ENCODE results near the gene PAXX. TPM values are rescaled to one million over a fixed set of nuclear protein-coding genes. Genes with fewer than 3 reads are reported as not detected.

PAXX gene
- total and polyA plus RNA-seq, 9 of the 15 experiments (the other 6 are each of a cell fraction or from before 2014, with no cell fraction given): 1.2 to 175 (median 38.5) TPM

DNA sequence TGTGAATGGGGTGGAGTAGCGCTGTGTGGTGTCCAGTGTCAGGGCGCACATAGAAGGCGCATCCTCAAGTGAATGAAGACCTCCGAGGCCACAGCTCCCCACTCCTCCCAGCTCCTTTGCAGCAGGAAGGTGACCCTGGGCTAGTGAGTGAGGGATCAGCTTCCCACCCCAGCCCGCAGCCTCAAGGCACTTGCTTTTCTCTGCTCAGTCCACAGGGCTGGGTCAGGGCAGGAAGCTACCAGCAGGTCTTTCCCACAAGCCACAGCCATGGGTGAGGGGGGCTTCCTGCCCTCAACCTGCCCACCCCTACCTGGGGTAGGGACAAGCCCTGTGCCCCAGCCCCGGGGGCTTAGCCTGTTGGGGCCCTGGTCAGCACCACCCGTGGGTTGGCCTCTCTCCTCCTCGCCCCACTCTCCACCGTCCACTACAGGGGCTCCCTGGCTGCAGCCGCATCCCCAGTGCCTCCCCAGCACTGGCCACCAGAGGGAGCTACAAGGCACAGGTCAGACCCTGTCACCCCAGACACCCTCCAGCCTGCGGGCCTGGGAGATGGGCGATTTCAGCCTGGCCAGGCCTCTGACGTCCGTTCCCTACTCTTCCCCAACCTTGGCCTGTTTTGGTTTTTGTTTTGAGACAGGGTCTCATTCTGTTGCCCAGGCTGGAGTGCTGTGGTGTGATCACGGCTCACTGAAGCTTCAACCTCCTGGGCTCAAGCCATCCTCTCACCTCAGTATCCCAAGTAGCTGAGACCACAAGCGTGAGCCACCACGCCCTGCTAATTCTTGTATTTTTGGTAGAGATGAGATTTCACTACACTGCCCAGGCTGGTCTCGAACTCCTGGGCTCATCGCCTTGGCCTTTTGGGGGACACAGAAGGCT lies 37.1 kb downstream of the PAXX start (continued):
- TF ChIP-seq, protein P1, sequence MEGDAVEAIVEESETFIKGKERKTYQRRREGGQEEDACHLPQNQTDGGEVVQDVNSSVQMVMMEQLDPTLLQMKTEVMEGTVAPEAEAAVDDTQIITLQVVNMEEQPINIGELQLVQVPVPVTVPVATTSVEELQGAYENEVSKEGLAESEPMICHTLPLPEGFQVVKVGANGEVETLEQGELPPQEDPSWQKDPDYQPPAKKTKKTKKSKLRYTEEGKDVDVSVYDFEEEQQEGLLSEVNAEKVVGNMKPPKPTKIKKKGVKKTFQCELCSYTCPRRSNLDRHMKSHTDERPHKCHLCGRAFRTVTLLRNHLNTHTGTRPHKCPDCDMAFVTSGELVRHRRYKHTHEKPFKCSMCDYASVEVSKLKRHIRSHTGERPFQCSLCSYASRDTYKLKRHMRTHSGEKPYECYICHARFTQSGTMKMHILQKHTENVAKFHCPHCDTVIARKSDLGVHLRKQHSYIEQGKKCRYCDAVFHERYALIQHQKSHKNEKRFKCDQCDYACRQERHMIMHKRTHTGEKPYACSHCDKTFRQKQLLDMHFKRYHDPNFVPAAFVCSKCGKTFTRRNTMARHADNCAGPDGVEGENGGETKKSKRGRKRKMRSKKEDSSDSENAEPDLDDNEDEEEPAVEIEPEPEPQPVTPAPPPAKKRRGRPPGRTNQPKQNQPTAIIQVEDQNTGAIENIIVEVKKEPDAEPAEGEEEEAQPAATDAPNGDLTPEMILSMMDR (IDR thresholded peaks at IDR 0.05 in 2 of 3, conservative IDR thresholded peaks at IDR 0.05 in 1 of 3; ENCODE audit: insufficient read depth in 2 of 3, low read depth in 1 of 3, low read length in 3 of 3): peak; percentile 89 to 92 (median 90)
- TF ChIP-seq MAZ (CRISPR knock-in tag; conservative IDR thresholded peaks at IDR 0.05 in 1 of 2, IDR thresholded peaks at IDR 0.05 in 1 of 2): peak; percentile 44 to 64; a peak in 3 of 4 replicates
- TF ChIP-seq, protein P2, sequence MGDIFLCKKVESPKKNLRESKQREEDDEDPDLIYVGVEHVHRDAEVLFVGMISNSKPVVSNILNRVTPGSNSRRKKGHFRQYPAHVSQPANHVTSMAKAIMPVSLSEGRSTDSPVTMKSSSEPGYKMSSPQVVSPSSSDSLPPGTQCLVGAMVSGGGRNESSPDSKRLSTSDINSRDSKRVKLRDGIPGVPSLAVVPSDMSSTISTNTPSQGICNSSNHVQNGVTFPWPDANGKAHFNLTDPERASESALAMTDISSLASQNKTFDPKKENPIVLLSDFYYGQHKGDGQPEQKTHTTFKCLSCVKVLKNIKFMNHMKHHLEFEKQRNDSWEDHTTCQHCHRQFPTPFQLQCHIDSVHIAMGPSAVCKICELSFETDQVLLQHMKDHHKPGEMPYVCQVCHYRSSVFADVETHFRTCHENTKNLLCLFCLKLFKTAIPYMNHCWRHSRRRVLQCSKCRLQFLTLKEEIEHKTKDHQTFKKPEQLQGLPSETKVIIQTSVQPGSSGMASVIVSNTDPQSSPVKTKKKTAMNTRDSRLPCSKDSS (IDR thresholded peaks at IDR 0.05; ENCODE audit: low read depth, partially characterized antibody): no peak
- TF ChIP-seq, protein P3, sequence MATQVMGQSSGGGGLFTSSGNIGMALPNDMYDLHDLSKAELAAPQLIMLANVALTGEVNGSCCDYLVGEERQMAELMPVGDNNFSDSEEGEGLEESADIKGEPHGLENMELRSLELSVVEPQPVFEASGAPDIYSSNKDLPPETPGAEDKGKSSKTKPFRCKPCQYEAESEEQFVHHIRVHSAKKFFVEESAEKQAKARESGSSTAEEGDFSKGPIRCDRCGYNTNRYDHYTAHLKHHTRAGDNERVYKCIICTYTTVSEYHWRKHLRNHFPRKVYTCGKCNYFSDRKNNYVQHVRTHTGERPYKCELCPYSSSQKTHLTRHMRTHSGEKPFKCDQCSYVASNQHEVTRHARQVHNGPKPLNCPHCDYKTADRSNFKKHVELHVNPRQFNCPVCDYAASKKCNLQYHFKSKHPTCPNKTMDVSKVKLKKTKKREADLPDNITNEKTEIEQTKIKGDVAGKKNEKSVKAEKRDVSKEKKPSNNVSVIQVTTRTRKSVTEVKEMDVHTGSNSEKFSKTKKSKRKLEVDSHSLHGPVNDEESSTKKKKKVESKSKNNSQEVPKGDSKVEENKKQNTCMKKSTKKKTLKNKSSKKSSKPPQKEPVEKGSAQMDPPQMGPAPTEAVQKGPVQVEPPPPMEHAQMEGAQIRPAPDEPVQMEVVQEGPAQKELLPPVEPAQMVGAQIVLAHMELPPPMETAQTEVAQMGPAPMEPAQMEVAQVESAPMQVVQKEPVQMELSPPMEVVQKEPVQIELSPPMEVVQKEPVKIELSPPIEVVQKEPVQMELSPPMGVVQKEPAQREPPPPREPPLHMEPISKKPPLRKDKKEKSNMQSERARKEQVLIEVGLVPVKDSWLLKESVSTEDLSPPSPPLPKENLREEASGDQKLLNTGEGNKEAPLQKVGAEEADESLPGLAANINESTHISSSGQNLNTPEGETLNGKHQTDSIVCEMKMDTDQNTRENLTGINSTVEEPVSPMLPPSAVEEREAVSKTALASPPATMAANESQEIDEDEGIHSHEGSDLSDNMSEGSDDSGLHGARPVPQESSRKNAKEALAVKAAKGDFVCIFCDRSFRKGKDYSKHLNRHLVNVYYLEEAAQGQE (IDR thresholded peaks at IDR 0.05; ENCODE audit: borderline replicate concordance): peak; percentile 38; the same call in 1 of the 2 replicates
- TF ChIP-seq, protein P3 (CRISPR knock-in tag; IDR thresholded peaks at IDR 0.05; ENCODE audit: low read depth): no peak
- TF ChIP-seq IRF2 (CRISPR knock-in tag; IDR thresholded peaks at IDR 0.05): no peak
- TF ChIP-seq, protein P4, sequence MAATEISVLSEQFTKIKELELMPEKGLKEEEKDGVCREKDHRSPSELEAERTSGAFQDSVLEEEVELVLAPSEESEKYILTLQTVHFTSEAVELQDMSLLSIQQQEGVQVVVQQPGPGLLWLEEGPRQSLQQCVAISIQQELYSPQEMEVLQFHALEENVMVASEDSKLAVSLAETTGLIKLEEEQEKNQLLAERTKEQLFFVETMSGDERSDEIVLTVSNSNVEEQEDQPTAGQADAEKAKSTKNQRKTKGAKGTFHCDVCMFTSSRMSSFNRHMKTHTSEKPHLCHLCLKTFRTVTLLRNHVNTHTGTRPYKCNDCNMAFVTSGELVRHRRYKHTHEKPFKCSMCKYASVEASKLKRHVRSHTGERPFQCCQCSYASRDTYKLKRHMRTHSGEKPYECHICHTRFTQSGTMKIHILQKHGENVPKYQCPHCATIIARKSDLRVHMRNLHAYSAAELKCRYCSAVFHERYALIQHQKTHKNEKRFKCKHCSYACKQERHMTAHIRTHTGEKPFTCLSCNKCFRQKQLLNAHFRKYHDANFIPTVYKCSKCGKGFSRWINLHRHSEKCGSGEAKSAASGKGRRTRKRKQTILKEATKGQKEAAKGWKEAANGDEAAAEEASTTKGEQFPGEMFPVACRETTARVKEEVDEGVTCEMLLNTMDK (IDR thresholded peaks at IDR 0.05; ENCODE audit: borderline replicate concordance, insufficient read depth, low read depth, low read length, poor library complexity, severe bottlenecking): peak; percentile 34
- peak; percentile 27; the same call in 1 of the 2 replicates for TF ChIP-seq MYC (IDR thresholded peaks at IDR 0.05; ENCODE audit: low read depth, low read length)
- TF ChIP-seq MYC (CRISPR knock-in tag; IDR thresholded peaks at IDR 0.05; ENCODE audit: borderline replicate concordance, low read depth): no peak
- TF ChIP-seq ZBTB7A (IDR thresholded peaks at IDR 0.05; ENCODE audit: borderline replicate concordance, control insufficient read depth, low read depth, low read length): peak; percentile 69

Data from K562 (cell line).